BE2C (cell line): ENCODE data around the gene NUMA1.

Experiments
- DNase-seq: peaks from one replicate; pipeline ENCODE4 v3.0.0-alpha.2; 2020
- H3K27me3 ChIP-seq: fragments of 250-450 bp; sonication (Bioruptor Pico); 2 replicates; pipeline ENCODE4 v1.5.1; 2020; ENCODE audit warnings: mild to moderate bottlenecking
- H3K36me3 ChIP-seq: fragments of 250-450 bp; sonication (Bioruptor Pico); 2 replicates; pipeline ENCODE4 v1.5.1; 2020; ENCODE audit warnings: mild to moderate bottlenecking
- H3K4me1 ChIP-seq: fragments of 250-450 bp; sonication (Bioruptor Pico); 2 replicates; pipeline ENCODE4 v1.5.1; 2020
- H3K4me3 ChIP-seq: 2 replicates; pipeline ENCODE4 v1.5.1; 2011; ENCODE audit warnings: low read depth, low read length
- H3K9me3 ChIP-seq: fragments of 250-450 bp; sonication (Bioruptor Pico); 2 replicates; pipeline ENCODE4 v1.5.1; 2020
- CTCF ChIP-seq: IDR thresholded peaks from 2 replicates; pipeline ENCODE4 v1.5.1; 2012; ENCODE audit warnings: mild to moderate bottlenecking, low read depth, low read length

Gene NUMA1

GRCh38 chr11:72004515-72005346 is 75.6 kb downstream of the NUMA1 start:
- peaks cover 80% of the 10 kb centered on the region for H3K36me3 ChIP-seq
- no peaks in the 10 kb centered on the region for H3K9me3 ChIP-seq
- no peaks in the 10 kb centered on the region for H3K27me3 ChIP-seq
- DNase-seq = no peak
- no peak for TF ChIP-seq CTCF
- H3K4me3 ChIP-seq = no peak overlapping the region
- H3K4me1 ChIP-seq = no peaks in the 10 kb centered on the region

- no peak for DNase-seq
- no peaks in the 10 kb centered on the region for H3K9me3 ChIP-seq
- no peaks in the 10 kb centered on the region for H3K4me1 ChIP-seq
- no peak overlapping the region for H3K4me3 ChIP-seq
- TF ChIP-seq CTCF = no peak
- no peaks in the 10 kb centered on the region for H3K27me3 ChIP-seq
- H3K36me3 ChIP-seq = peaks cover 75% of the 10 kb centered on the region
These were observed 76.6 kb downstream of the NUMA1 start for GRCh38 chr11:72003776-72004171.

GRCh38 chr11:72002841-72003775 is 77.2 kb downstream of the NUMA1 start:
- H3K36me3 ChIP-seq = peaks cover 68% of the 10 kb centered on the region
- H3K9me3 ChIP-seq = no peaks in the 10 kb centered on the region
- no peak for DNase-seq
- no peaks in the 10 kb centered on the region for H3K27me3 ChIP-seq
- H3K4me3 ChIP-seq = no peak overlapping the region
- no peak for TF ChIP-seq CTCF
- no peaks in the 10 kb centered on the region for H3K4me1 ChIP-seq

- Histone ChIP-seq H3K27me3 (no peaks in the 10 kb centered on the region), H3K9me3 (no peaks in the 10 kb centered on the region), H3K4me1 (no peaks in the 10 kb centered on the region), H3K4me3 (no peak overlapping the region), H3K36me3 (peaks cover 57% of the 10 kb centered on the region)
- no peak for TF ChIP-seq CTCF
- DNase-seq = no peak
These were observed 78.3 kb downstream of the NUMA1 start for GRCh38 chr11:72001834-72002591.

- Histone ChIP-seq H3K4me1 (no peaks in the 10 kb centered on the region), H3K36me3 (peaks cover 50% of the 10 kb centered on the region), H3K9me3 (no peaks in the 10 kb centered on the region), H3K4me3 (no peak overlapping the region), H3K27me3 (no peaks in the 10 kb centered on the region)
- no peak for TF ChIP-seq CTCF
- no peak for DNase-seq
These were observed 79.1 kb downstream of the NUMA1 start for GRCh38 chr11:72001285-72001684.
